Stomach smooth muscle (tissue), 2 donors: ENCODE measurements around the gene GFI1B.

ENCODE experiments used
- H3K27ac ChIP-seq: one replicate; pipeline ENCODE4 v1.7.0; 2013; ENCODE audit warnings: mild to moderate bottlenecking, low read length, inconsistent platforms
- H3K27me3 ChIP-seq, 2 donors: one replicate each; pipeline ENCODE4 v1.7.0; 2013; ENCODE audit warnings: low read length in 2 of 2; ENCODE audit not compliant: insufficient read depth in 2 of 2, control insufficient read depth in 1 of 2
- H3K36me3 ChIP-seq, 2 donors: one replicate each; pipeline ENCODE4 v1.7.0; 2013; ENCODE audit warnings: low read length in 2 of 2; ENCODE audit not compliant: control insufficient read depth in 2 of 2, insufficient read depth in 2 of 2
- H3K4me1 ChIP-seq: one replicate; pipeline ENCODE4 v1.7.0; 2013; ENCODE audit warnings: low read length; ENCODE audit not compliant: control insufficient read depth, insufficient read depth
- H3K4me3 ChIP-seq, 2 donors: one replicate each; pipeline ENCODE4 v1.7.0; 2013; ENCODE audit warnings: low read length in 2 of 2
- H3K9ac ChIP-seq, 2 donors: one replicate each; pipeline ENCODE4 v1.7.0; 2013; ENCODE audit warnings: low read length in 2 of 2, mild to moderate bottlenecking in 1 of 2
- H3K9me3 ChIP-seq, 2 donors: one replicate each; pipeline ENCODE4 v1.7.0; 2013; ENCODE audit warnings: low read length in 2 of 2; ENCODE audit not compliant: control insufficient read depth in 2 of 2
- donor health status: healthy.
- donor health status: Pancreatic carcinoma.

GFI1B gene

DNA sequence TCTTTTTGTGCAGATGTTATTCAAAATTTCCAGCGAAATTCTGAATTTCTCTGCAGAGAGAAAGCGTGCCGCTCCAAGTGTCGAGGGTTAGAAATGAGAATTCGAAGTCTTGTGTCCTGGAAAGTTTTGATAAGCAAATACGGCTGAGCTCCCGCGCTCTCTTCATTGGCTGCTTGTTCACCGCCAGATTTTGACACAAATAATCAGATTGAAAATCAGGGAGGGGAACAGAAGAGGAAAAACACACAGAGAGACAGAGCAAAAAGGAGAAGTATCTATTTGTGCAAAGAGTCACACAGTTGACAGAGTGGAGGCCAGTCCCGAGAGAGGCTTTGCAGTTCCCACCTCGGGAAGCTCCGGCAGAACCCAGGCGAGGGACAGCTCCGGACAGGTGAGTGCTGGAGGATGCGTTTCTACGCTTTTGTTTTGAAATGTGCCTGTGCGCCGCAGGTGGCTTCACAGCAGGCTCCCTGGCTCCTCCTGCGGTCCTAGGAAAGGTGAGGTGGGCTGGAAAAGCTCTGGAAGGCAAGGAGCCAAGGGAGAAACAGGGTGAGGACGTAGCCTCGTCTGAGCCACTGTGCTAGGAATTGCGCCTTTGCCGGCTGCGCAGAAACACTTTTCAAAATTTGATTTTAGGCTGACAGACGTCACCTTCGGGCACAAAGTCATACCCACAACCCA is at the start of gene GFI1B:
Gene GFI1B, plus strand, starts transcription at position 244 of the 681 bp plus-strand sequence. CDS start 7,985 bp downstream, outside the sequence.
- H3K4me3 ChIP-seq, result no peak within 1 kb of the TSS
- no peaks in the 10 kb centered on the region for H3K4me1 ChIP-seq
- H3K27me3 ChIP-seq, result peaks cover 19 to 20% of the 10 kb centered on the region in 2 donors
- H3K9me3 ChIP-seq, result no peaks in the 10 kb centered on the region
- H3K27ac ChIP-seq, result no peak within 1 kb of the TSS
- no peak within 1 kb of the TSS for H3K9ac ChIP-seq
- H3K36me3 ChIP-seq, result no peaks in the 10 kb centered on the region

DNA sequence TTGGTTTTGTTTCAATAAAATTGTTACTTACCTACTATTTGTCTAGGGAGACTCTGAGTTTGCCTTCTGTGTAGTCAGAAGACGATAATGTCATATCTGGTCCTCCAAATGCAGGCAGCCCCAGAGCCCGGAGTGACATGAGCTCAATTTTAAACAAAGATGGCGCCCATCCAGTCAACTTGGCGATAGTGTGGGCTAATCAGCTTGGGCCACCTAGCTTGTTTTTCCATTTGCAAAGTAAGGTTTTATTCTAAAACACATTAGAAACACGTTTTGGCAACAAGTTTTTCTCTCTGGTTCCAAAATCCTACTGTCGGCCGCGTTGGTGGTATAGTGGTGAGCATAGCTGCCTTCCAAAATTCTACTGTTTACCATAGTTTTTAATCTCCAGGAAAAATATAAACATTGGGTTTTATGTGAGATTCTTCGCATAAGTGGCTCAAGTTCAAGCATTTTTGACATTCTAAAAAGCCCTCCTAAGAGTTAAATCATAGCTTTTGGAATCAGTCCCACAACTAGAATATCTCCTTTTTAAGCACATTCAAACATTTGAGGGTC is 47.2 kb upstream of the GFI1B start:
- peaks cover 14 to 20% of the 10 kb centered on the region in 2 donors for H3K36me3 ChIP-seq
- H3K9me3 ChIP-seq, result no peaks in the 10 kb centered on the region
- no peaks in the 10 kb centered on the region for H3K27me3 ChIP-seq
- H3K4me1 ChIP-seq, result no peaks in the 10 kb centered on the region
- no peak overlapping the region for H3K4me3 ChIP-seq
- no peak overlapping the region for H3K9ac ChIP-seq
- H3K27ac ChIP-seq, result no peak overlapping the region

DNA sequence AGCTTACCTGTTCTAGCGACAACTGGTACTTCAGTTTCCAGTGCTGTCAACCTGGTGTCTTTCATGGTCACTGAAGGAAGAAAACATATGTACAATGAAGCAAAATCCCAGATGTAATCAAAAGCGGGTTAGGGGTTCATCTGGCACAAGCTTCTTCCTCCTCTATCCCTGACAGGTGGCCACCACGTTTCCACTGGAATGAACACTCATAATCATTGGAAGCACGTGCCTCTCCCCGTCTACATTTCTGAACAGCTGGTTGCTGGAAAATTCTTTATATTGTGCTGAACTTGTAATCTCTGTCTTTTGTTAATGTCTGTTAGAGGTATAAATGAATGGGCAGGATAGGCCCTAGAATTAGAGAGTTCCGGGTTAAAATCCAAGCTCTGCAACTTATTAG is 43.5 kb upstream of the GFI1B start:
- peaks cover 2 to 3% of the 10 kb centered on the region in 2 donors for H3K36me3 ChIP-seq

DNA sequence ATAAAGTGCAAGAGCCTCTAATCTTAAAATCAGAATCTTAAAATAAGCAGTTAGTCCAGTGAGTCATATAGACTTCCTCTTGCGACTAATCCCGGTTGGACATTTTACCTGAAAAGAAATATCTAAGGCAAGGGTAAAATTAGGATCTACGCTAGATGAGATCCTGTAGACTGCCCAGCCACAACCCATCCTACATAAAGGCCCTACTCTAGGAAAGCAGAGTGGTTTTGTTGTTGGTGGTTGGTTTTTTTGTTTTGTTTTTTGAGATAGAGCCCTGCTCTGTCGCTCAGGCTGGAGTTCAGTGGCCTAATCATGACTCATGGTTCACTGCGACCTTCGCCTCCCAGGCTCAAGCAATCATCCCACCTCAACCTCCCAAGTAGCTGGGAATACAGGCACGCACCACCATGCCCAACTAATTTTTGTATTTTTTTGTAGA is 41.0 kb upstream of the GFI1B start:
- no peak overlapping the region for H3K9ac ChIP-seq
- no peaks in the 10 kb centered on the region for H3K27me3 ChIP-seq
- H3K27ac ChIP-seq, result no peak overlapping the region
- no peaks in the 10 kb centered on the region for H3K9me3 ChIP-seq
- H3K36me3 ChIP-seq, result peaks cover 2 to 3% of the 10 kb centered on the region in 2 donors
- no peak overlapping the region for H3K4me3 ChIP-seq
- peaks cover 4% of the 10 kb centered on the region for H3K4me1 ChIP-seq

More for the DNA sequence above, 43.5 kb upstream of the GFI1B start:
- Histone ChIP-seq H3K4me1 (no peaks in the 10 kb centered on the region), H3K9me3 (no peaks in the 10 kb centered on the region), H3K9ac (no peak overlapping the region), H3K4me3 (no peak overlapping the region), H3K27ac (no peak overlapping the region), H3K27me3 (no peaks in the 10 kb centered on the region)

DNA sequence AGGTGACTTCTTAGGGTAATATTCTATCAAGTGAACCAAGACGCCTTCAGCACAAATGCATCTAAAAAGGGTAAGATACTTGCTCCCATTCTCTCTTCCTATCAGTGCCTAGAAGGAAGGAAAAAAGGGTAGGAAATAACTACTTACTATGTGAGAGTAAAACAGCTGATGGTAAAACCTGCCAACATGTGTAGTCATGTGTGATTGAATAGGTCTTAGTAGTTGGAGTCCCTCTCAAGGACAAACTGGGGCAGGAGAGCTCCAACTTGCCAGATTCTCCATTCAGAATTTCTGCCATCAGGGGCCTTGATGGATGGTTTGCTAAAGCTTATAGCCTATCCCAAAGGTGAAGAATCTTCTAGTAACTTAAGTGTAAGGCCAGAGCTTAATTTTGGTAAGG is 39.3 kb upstream of the GFI1B start:
- Histone ChIP-seq H3K4me3 (no peak overlapping the region), H3K4me1 (peaks cover 17% of the 10 kb centered on the region), H3K9me3 (no peaks in the 10 kb centered on the region)

DNA sequence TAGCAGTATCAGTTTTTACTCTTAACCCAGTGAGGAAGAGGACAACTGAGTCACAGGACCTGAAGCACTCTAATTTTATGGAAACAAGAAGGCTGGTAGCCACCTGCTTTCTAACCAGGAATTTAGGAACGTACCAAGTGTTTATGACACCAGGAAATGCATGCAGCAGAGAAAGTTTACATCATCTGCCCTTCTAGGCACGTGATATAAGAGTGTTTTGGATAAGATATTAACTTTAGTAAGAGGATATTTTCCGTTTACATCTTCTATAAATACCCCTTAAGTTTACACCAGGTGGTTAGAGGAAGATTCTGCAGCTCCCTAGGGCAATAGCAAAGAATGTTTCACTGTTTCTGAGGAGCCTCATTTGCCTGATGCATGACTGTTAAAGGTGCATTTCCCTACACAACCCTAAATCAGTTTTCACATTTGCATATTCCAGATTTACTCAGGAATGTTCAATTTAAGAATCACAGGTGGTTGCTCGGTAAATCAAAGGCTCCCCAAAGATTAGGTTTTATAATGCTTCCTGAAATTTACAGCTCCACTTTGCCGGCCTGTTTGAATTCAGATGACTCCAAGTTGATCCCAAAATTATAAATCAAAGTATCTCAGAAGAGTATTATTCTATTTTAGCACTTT is 35.8 kb upstream of the GFI1B start:
- Histone ChIP-seq H3K9ac (peak overlapping the region in 1 of 2 donors; percentile 92), H3K27ac (no peak overlapping the region), H3K9me3 (no peaks in the 10 kb centered on the region), H3K4me1 (peaks cover 24% of the 10 kb centered on the region), H3K27me3 (no peaks in the 10 kb centered on the region), H3K36me3 (no peaks in the 10 kb centered on the region), H3K4me3 (peak overlapping the region; percentile 30 to 88)

More for the DNA sequence above, 39.3 kb upstream of the GFI1B start:
- H3K36me3 ChIP-seq, result no peaks in the 10 kb centered on the region
- H3K9ac ChIP-seq, result no peak overlapping the region
- H3K27me3 ChIP-seq, result no peaks in the 10 kb centered on the region
- H3K27ac ChIP-seq, result no peak overlapping the region

DNA sequence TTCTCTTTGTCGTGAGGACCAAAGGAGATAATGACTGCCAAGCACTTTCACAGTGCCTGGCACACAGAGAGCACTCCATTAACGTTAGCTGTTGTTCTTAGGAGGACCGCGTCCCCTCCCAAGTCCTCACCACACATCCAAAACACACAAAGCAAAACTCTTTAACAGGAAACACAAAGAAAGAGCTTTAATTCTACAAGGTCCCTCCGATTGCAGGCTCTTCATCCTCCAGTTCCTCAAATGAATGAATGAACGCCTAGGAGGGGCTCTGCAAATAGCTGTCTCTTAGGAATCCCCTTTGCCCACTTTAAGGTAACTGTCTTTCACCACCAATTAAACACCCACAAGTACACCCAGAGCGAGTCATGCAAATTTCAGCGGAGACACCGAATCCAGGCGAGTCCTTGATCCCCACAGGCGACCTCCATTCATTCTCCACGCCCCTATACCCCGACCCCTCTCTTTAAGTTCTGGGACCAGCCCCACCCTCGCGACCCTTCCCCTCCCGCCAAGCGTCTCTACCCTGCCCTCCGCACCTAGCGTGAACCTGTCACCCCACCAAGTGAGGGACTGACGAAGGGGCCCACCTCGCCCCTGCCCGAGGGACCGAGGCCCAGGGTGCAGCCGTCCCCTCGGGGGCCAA is 34.7 kb upstream of the GFI1B start:
- H3K36me3 ChIP-seq, result no peaks in the 10 kb centered on the region
- H3K4me3 ChIP-seq, result peak overlapping the region; percentile 88 to 95
- peaks cover 24% of the 10 kb centered on the region for H3K4me1 ChIP-seq
- peak overlapping the region; percentile 97 for H3K27ac ChIP-seq
- H3K9me3 ChIP-seq, result no peaks in the 10 kb centered on the region
- H3K27me3 ChIP-seq, result no peaks in the 10 kb centered on the region
- peak overlapping the region; percentile 92 to 95 for H3K9ac ChIP-seq

DNA sequence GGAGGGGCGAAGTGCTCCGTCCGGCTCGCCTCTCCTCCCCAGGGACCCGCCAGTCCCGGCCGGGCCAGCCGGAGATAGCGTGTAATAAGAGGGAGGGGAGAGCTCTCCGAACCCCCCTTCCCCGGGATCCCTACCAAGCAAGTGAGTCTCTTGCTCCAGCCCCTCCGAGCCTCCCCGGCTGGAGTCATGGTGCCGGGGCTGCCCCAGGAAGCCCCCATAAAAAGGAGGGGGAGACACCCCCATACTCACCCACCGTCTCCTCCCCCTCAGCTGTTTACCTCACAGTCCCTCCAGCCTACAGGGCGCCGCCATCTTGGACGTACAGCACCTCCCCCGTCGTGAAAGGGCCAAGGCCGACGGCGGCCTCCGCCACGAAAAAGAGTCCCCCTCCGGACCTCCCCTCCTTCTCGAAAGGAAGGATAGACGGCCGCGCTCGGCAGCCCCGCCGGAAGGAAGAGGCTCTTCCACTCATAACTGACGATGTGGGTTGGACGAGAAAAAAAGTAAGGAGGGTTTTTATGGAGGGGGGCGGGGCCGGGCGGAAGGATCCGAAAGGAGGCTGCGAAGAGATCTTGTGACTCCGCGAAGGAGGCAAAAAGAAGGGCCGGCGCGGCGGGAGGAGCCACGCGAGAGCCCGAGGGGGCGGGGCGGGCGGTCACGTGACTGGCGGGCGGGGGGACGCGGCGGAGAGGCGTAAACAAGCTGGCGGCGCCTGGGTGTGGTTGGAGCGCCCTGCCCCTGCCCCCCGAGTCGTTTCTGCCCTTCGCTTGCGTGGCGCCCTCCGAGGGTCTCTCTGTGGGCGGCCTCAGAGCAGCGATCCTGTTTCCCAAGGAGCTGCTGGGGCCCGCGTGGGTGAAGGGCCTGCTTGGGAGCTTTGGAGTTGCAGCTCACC is 34.0 kb upstream of the GFI1B start, which contains the start of gene TSC1:
Gene TSC1, minus strand, starts transcription at position 323 of the 892 bp plus-strand sequence. CDS start 15,744 bp downstream, outside the sequence.
- Histone ChIP-seq H3K4me3 (peak within 1 kb of the TSS; percentile 88 to 95), H3K36me3 (no peaks in the 10 kb centered on the region), H3K4me1 (peaks cover 24% of the 10 kb centered on the region), H3K9ac (peak within 1 kb of the TSS; percentile 92 to 95), H3K27ac (peak within 1 kb of the TSS; percentile 97), H3K9me3 (no peaks in the 10 kb centered on the region), H3K27me3 (no peaks in the 10 kb centered on the region)

DNA sequence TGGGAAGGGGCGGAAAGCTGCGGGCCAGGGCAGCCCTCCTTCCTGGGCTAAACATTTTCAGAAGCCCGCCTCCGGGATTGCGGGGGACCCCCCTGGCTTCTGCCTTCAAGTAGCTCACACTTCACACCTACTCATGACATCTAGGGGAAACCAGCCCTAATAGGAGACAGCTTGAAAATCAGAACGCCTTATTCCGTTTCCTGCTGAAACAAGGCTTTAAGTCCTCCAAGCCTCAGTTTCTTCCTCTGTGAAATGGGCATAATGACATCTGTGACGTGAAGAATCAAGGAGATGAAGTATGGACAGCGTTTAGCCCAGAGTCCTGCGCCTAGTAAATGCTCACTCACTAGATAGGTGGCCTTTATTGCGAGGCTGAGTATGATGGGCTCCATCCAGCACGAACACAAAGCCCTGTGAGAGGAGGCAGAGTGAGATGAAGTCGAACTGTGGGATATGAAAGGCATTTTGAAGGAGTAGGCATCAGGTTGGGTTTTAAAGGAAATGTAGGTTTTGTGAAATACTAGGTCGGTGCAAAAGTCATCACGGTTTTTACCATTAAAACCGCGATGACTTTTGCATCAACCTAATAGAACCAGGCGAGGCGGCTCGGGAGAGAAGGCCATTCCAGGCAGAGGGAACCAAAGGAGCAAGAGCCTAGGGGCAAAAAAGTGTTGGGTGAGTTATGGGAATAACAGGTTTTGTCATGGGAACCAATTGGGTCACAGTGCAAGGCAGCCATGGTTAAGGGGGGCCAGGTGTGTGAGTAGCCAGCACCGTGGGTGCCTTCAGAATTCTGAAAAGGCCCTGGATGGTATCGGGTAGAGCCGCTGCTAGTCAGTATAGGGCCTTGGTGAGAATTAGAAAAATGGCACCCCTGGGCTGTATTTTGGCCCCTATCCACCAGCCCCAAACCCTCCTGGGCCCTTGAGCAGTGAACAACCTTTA is 33.0 kb upstream of the GFI1B start:
- H3K9ac ChIP-seq, result peak overlapping the region; percentile 71 to 92
- peak overlapping the region; percentile 97 for H3K27ac ChIP-seq
- no peaks in the 10 kb centered on the region for H3K9me3 ChIP-seq
- H3K27me3 ChIP-seq, result no peaks in the 10 kb centered on the region
- no peaks in the 10 kb centered on the region for H3K36me3 ChIP-seq
- H3K4me3 ChIP-seq, result peak overlapping the region; percentile 74 to 95
- H3K4me1 ChIP-seq, result peaks cover 24% of the 10 kb centered on the region
